ENCODE results near the gene ICA1.

- TF ChIP-seq CTCF (IDR thresholded peaks at IDR 0.05) = no peak
- no peak for TF ChIP-seq POLR2A (IDR thresholded peaks at IDR 0.05)
Measured at GRCh38 chr7:8120390-8121058, 141.4 kb downstream of the ICA1 start.

Data from breast epithelium (tissue), 3 donors.